CD4-positive, alpha-beta T cell (primary cell): ENCODE measurements around the gene AHDC1. TPM values are rescaled to one million over a fixed set of nuclear protein-coding genes. Genes with fewer than 3 reads are reported as not detected.
A peak's percentile ranks its signal among the peaks of the same experiment; 100 is the strongest.

ENCODE experiments used
- ATAC-seq: fragments of 200-7000 bp; cut with Tn5 transposase; one replicate; pipeline ENCODE4 v1.10.0; 2022; ENCODE audit warnings: mild to moderate bottlenecking; ENCODE audit not compliant: poor library complexity
- CTCF ChIA-PET: fragments of 350-600 bp; sonication (Branson Sonifier 250); formaldehyde crosslinking; loops from one replicate; lab custom pipeline; 2021; ENCODE audit warnings: antibody characterized with exemption, inconsistent platforms; lab: Charles Lee
- POLR2A ChIA-PET: fragments of 350-600 bp; sonication (Branson Sonifier 250); formaldehyde crosslinking; loops from one replicate; lab custom pipeline; 2021; ENCODE audit warnings: antibody characterized with exemption, inconsistent platforms; lab: Charles Lee
- DNase-seq, 14 experiments: peaks; one replicate each; pipeline ENCODE4 v3.0.0-alpha.2; 2013 to 2020; ENCODE audit warnings: mixed read lengths in 2 of 14
- H3K27ac ChIP-seq, 2 donors: one replicate each; pipeline versions ENCODE4 v1.5.1 to v1.7.0; 2013; ENCODE audit warnings: low read length in 2 of 2, low read depth in 1 of 2, mild to moderate bottlenecking in 1 of 2
- H3K27me3 ChIP-seq, 2 experiments: 1 replicate in 1 of 2; 2 replicates in 1 of 2; pipeline versions ENCODE4 v1.6.1 to v1.7.0; 2013; ENCODE audit warnings: low read length in 2 of 2, control low read depth in 1 of 2, mild to moderate bottlenecking in 1 of 2, moderate library complexity in 1 of 2; ENCODE audit not compliant: insufficient read depth in 2 of 2, control insufficient read depth in 1 of 2
- H3K36me3 ChIP-seq: one replicate; pipeline ENCODE4 v1.6.1; 2013; ENCODE audit warnings: low read length, control low read depth; ENCODE audit not compliant: insufficient read depth
- H3K4me1 ChIP-seq: one replicate; pipeline ENCODE4 v1.6.1; 2013; ENCODE audit warnings: low read length, control low read depth; ENCODE audit not compliant: insufficient read depth
- H3K4me3 ChIP-seq: one replicate; pipeline ENCODE4 v1.5.1; 2013; ENCODE audit warnings: mild to moderate bottlenecking, low read length, moderate library complexity
- H3K9me3 ChIP-seq, 2 experiments: 1 replicate in 1 of 2; 2 replicates in 1 of 2; pipeline versions ENCODE4 v1.6.1 to v1.7.0; 2013; ENCODE audit warnings: low read length in 2 of 2, mild to moderate bottlenecking in 2 of 2, control low read depth in 1 of 2, moderate library complexity in 1 of 2; ENCODE audit not compliant: control insufficient read depth in 1 of 2, insufficient read depth in 1 of 2
- H3K27ac Mint-ChIP-seq: one replicate; pipeline ENCODE4 v1.8.0; 2020; ENCODE audit warnings: mixed read lengths
- H3K27me3 Mint-ChIP-seq: one replicate; pipeline ENCODE4 v1.8.0; 2021; ENCODE audit warnings: mixed read lengths
- H3K36me3 Mint-ChIP-seq: one replicate; pipeline ENCODE4 v1.8.0; 2021; ENCODE audit warnings: low read depth, mixed read lengths
- H3K4me1 Mint-ChIP-seq: one replicate; pipeline ENCODE4 v1.8.0; 2021; ENCODE audit warnings: low read depth, mixed read lengths
- H3K4me3 Mint-ChIP-seq: one replicate; pipeline ENCODE4 v1.8.0; 2020; ENCODE audit warnings: mild to moderate bottlenecking, mixed read lengths
- H3K9me3 Mint-ChIP-seq: one replicate; pipeline ENCODE4 v1.8.0; 2020; ENCODE audit warnings: mixed read lengths
- intact Hi-C, 2 experiments: fragments of 100-400 bp; cut with DNase I in 1 of 2; cut with micrococcal nuclease in 1 of 2; formaldehyde crosslinking; loops; one replicate each; pipeline versions ENCODE4 v1.15.1 to v1.9.0; 2023 to 2025; cut with DNase I, micrococcal nuclease
- total RNA-seq, 174 experiments: library from RNA in 2 of 174; stranded (reverse) in 2 of 174; gene quantifications; one replicate each; pipeline ENCODE4 v1.2.3 and lab custom pipeline; 2021 to 2026
- TF ChIP-seq, protein P1 (sequence below): fragments of 200-600 bp; IDR thresholded peaks from one replicate; pipeline ENCODE4 v1.8.0; 2022; ENCODE audit warnings: antibody characterized with exemption, mild to moderate bottlenecking

AHDC1 gene
- total RNA-seq, 2 experiments from 2014 or later = 20.8 to 22.9 TPM

DNA sequence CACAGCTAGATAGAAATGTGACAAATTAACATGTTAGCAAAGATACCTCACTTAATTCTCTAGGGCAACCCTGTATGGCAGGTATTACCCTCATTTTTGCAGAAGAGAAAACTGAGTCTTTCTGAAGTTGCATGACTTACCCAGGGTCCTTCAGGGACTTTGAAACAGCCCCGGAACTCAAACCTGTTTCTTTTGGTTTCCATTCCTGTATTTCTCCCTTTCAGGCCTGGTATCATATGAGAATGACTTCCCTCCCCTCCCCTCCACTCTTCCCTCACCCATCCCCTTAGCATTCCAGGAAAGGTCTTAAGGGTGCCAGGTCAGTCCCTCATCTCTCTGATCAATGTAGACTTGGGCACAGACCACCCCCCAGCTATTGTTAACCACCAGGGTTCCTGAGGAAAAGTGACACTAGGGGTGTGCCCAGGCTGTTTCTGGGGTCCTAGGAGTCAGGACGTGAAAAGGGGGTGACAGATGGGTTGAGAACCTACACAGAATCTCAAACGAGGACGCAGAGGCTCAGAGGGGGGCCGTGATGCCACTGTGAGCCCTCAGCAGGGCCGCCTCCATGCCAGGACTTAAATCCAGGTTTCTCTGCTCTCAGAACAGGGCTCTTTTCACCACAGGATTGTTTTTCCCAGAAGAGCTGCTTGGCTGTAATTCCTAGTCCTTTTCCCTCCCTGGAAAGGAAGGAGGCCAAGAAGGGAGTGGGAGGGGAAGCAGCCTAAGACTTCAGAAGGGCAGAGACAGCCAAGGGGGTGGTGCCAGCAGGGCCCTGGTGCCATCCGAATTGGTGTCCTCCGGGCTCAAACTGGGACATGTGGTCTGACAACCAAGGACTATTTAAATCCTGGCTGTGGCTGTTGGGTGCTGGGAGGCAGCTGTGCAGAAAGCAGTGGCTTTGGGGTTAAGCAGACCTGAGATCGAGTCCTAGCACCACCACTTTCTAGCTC lies 111.9 kb downstream of the AHDC1 start:
- H3K9me3 ChIP-seq = no peaks in the 10 kb centered on the region
- H3K27ac Mint-ChIP-seq = peak overlapping the region; percentile 53
- no peak overlapping the region for H3K27ac ChIP-seq
- H3K27me3 ChIP-seq = no peaks in the 10 kb centered on the region
- H3K4me3 ChIP-seq = no peak overlapping the region
- H3K4me3 Mint-ChIP-seq = peak overlapping the region; percentile 54
- no peak for DNase-seq
- ChIA-PET POLR2A (interaction anchor here (0.6 kb wide), 1 partner anchor 20 kb away, joined by 3 read pairs; no protein-coding TSS in a partner anchor), CTCF (interaction anchor here (1.4 kb wide), 1 partner anchor 96 kb away, joined by 7 read pairs; no protein-coding TSS in a partner anchor)
- H3K36me3 Mint-ChIP-seq = peaks cover 25% of the 10 kb centered on the region
- H3K4me1 ChIP-seq = peaks cover 23% of the 10 kb centered on the region
- intact Hi-C loops = loop anchor here (2.0 to 5.0 kb wide), 4 partner anchors 35 to 257 kb away; partner anchors contain the start of gene WDTC1 (in 1 of the 2)
- TF ChIP-seq, protein P1, sequence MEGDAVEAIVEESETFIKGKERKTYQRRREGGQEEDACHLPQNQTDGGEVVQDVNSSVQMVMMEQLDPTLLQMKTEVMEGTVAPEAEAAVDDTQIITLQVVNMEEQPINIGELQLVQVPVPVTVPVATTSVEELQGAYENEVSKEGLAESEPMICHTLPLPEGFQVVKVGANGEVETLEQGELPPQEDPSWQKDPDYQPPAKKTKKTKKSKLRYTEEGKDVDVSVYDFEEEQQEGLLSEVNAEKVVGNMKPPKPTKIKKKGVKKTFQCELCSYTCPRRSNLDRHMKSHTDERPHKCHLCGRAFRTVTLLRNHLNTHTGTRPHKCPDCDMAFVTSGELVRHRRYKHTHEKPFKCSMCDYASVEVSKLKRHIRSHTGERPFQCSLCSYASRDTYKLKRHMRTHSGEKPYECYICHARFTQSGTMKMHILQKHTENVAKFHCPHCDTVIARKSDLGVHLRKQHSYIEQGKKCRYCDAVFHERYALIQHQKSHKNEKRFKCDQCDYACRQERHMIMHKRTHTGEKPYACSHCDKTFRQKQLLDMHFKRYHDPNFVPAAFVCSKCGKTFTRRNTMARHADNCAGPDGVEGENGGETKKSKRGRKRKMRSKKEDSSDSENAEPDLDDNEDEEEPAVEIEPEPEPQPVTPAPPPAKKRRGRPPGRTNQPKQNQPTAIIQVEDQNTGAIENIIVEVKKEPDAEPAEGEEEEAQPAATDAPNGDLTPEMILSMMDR = no peak
- H3K27me3 Mint-ChIP-seq = no peaks in the 10 kb centered on the region
- no peaks in the 10 kb centered on the region for H3K9me3 Mint-ChIP-seq
- H3K4me1 Mint-ChIP-seq = peaks cover 29% of the 10 kb centered on the region
- no peaks in the 10 kb centered on the region for H3K36me3 ChIP-seq
- ATAC-seq = no peak

DNA sequence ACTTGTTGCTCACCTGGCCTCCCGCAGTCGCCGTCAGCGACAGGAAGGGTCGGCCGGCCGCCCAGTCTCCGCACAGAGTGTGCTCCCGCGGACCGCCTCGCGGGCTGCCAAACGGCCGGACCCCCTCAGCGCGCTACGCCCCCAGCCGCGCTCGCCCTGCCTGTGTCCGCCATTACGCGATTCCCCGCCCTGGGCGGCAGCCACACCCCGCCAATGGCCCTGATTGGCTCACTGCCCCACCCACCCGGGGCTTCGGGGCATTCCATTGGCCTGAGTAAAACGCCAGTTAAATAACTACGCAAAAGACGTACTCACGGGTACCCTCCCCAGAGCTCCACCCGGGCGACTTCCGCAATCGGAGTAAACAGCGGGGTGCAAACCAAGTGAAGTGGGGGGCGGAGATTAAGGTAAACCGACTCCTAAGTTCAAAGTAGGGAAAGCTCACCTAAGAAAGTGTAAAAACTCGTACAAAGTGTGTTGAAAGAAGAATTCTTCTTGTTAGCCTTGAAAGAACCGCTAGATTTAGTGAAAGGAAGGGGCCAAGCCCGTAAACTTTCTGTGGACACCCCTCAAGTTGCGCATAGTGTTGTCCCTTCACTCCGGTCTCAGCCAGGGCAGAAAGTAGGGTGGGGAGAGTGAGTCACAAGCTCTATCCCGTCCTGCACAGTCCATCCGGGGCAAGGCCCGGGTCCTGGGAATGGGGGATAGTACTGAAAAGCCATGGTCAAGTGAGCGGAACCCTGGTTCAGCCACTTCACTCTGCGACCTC lies 113.8 kb downstream of the AHDC1 start, which contains the start of gene WASF2:
WASF2 (minus strand) TSS at position 195 of the 769 bp plus-strand sequence. CDS start 61,277 bp downstream, outside the sequence.
- Histone ChIP-seq H3K9me3 (no peaks in the 10 kb centered on the region), H3K4me3 (peak within 1 kb of the TSS; percentile 100), H3K36me3 (no peaks in the 10 kb centered on the region), H3K27me3 (no peaks in the 10 kb centered on the region), H3K4me1 (peaks cover 28% of the 10 kb centered on the region), H3K27ac (peak within 1 kb of the TSS; percentile 73 to 98)
- Mint-ChIP-seq H3K27me3 (no peaks in the 10 kb centered on the region), H3K4me1 (peaks cover 29% of the 10 kb centered on the region), H3K27ac (peak within 1 kb of the TSS; percentile 100), H3K4me3 (peak within 1 kb of the TSS; percentile 100), H3K36me3 (peaks cover 27% of the 10 kb centered on the region), H3K9me3 (no peaks in the 10 kb centered on the region)
- CTCF ChIA-PET = interaction anchor here (0.9 to 1.6 kb wide), 3 partner anchors 44 to 78 kb away, joined by 5 to 6 read pairs (median 5); no protein-coding TSS in a partner anchor
- POLR2A ChIA-PET = interaction anchor here (0.6 to 3.3 kb wide), 30 partner anchors 9 to 749 kb away, joined by 3 to 29 read pairs (median 5); partner anchors contain the start of genes FAM76A, SLC9A1, SYTL1 and WDTC1
- ATAC-seq (peak; percentile 95), DNase-seq (peak; percentile 93 to 98 (median 95))
- TF ChIP-seq, protein P1 = no peak
- intact Hi-C loops = loop anchor here (1.0 to 5.0 kb wide), 6 partner anchors 33 to 255 kb away; partner anchors contain the start of gene WDTC1 (in 1 of the 2)
